HG03571 (cell line): ENCODE data around the gene PGLYRP2.
"Not testable (repeated sequence)": the region's sequence is repeated elsewhere in the genome, so short reads cannot be mapped to it uniquely, and the experiment has no call there.

Experiments used
- ATAC-seq: cut with Tn5 transposase; IDR thresholded peaks from one replicate; pipeline ENCODE4 v1.9.1; 2021; ENCODE audit not compliant: unreplicated experiment

The PGLYRP2 gene

GRCh38 chr19:15479391-15480345 is at the start of gene PGLYRP2:
Gene PGLYRP2, minus strand, starts transcription at chr19:15479501. Its CDS starts 130 bp downstream, at chr19:15479371.
- no peak for ATAC-seq

- ATAC-seq, result no peak
Observed at GRCh38 chr19:15527705-15528104, 48.4 kb upstream of the PGLYRP2 start.

GRCh38 chr19:15526408-15526807 is 47.1 kb upstream of the PGLYRP2 start:
- ATAC-seq, result no peak

GRCh38 chr19:15525291-15525690 is 46.0 kb upstream of the PGLYRP2 start:
- ATAC-seq, result no peak

- ATAC-seq, result no peak
Observed at GRCh38 chr19:15524781-15525180, 45.5 kb upstream of the PGLYRP2 start.

GRCh38 chr19:15519433-15519976 is 40.2 kb upstream of the PGLYRP2 start:
- no peak for ATAC-seq

GRCh38 chr19:15517778-15518177 is 38.5 kb upstream of the PGLYRP2 start:
- no peak for ATAC-seq

- ATAC-seq, result no peak
Observed at GRCh38 chr19:15516363-15516762, 37.1 kb upstream of the PGLYRP2 start.

- not testable (repeated sequence) for ATAC-seq
Observed at GRCh38 chr19:15515227-15515625, 35.9 kb upstream of the PGLYRP2 start.

- no peak for ATAC-seq
Observed at GRCh38 chr19:15511671-15512424, 32.5 kb upstream of the PGLYRP2 start.

- no peak for ATAC-seq
Observed at GRCh38 chr19:15508035-15508710, 28.9 kb upstream of the PGLYRP2 start, which contains the start of gene CYP4F22. Gene CYP4F22, plus strand, starts transcription at chr19:15508525. Its CDS starts 16,812 bp downstream, at chr19:15525337.

- no peak for ATAC-seq
Observed at GRCh38 chr19:15507068-15508034, 28.1 kb upstream of the PGLYRP2 start.

- no peak for ATAC-seq
Observed at GRCh38 chr19:15506074-15506571, 26.8 kb upstream of the PGLYRP2 start.

- ATAC-seq, result no peak
Observed at GRCh38 chr19:15502264-15502663, 23.0 kb upstream of the PGLYRP2 start.

- no peak for ATAC-seq
Observed at GRCh38 chr19:15501596-15501995, 22.3 kb upstream of the PGLYRP2 start.

- no peak for ATAC-seq
Observed at GRCh38 chr19:15498910-15499309, 19.6 kb upstream of the PGLYRP2 start.

GRCh38 chr19:15498156-15498858 is 19.0 kb upstream of the PGLYRP2 start:
- ATAC-seq, result no peak

GRCh38 chr19:15495151-15495550 is 15.8 kb upstream of the PGLYRP2 start:
- ATAC-seq, result no peak
